GM21786 (cell line): ENCODE results near the gene B3GALT2.

Experiments used
- ATAC-seq: cut with Tn5 transposase; IDR thresholded peaks from one replicate; pipeline ENCODE4 v1.9.1; 2021; ENCODE audit not compliant: unreplicated experiment

The B3GALT2 gene

DNA sequence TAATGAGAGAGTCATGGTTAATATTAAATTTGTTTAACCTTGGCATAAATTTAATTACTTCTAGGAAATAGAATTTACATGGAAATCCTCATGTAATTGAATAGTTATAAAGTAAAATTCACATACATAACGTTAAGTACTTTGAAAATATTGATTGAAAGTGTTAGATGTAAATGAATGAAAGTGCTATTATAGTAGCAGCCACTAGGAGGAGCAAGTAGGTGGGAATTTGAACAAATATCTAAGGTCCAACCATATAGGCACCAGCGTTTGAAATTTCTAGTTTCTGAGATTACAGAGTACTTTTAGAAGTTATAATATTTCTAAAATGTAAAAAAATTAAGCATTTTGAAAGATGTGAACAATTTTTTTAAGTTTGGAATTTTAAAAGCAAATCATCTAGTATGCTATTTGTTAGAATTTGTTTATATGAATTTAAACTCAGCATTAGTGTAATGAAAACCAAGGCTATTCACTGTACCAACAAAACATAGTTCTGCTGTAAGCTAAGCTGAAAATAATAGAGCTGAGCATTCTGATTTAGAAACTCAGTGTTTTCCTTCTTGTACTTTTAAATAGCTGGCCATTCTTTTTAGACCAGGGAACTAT, 3.3 kb downstream of the B3GALT2 start:
- peak; percentile 69 for ATAC-seq

DNA sequence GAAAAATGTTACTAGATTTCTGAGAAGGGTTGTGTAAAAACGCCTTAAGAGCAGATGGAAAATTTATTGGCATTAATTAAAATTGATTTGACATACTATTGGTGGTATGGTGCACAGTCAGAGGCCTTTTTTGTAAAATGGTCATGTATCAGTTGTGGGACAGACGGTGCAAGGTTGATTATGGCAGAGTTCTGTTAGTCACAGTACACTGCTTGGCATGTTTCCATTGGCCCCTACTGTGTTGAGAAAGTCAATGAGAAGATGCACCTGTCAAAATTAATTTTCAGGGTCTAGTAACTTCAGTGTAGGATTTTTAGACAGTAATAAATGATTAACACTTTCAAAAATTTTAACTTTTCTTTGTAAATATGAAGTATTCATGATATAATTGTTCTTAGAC, 4.4 kb downstream of the B3GALT2 start:
- no peak for ATAC-seq

DNA sequence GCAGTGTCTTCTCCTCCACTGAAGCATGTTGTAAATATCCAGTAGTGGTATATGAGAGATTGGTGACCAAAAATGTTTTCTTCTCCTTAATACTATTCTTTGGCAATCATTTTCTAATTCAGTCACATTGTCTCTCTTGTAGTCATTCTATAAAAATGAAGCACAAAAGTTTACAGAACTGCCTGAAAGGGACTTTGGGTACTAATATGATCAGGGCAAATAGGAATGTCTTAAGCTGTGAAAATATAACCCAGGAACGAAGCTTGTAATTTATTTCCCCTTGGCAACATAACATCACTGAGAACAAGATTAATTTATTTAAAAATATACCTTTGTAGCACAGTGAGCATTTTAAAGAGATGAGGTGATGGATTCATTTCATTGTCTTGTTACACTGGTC, 4.9 kb downstream of the B3GALT2 start:
- no peak for ATAC-seq

DNA sequence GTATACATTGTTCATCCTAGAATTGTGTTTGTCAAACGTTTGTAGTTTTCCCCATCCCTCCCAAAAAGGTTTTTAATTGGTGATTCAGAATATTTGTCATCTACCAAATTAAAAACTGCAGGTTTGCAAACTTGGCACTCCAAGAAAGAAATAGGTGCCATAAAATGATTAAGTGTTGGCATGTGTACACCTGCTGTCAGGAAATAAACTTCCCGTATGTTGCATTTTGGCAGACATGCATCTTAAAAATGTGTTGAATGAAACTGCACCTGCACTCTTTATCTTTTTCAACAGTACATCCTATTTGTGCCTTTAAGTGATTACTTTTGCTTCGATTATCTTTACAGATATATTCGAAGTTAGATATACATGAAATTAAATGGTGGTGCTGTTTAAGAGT, 7.3 kb downstream of the B3GALT2 start:
- ATAC-seq = no peak

DNA sequence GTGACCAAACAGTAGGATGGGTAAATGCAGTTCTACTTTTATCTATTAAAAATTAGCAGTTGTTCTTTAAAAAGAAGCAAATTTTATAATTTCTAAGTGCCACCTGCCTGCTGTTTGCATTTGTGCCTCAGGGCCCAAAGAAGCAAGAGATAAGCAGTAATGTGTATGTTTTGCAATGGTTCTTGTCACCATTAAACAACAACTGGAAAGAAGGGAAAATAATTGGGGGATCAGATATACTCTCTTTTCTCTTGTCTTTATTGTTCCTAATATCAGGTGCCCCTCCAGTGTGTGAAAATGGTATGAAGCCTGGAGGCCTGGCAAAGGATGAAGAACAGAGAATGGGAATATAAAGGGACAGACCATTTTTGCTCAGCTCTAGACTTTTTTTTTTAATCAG, 9.6 kb downstream of the B3GALT2 start:
- no peak for ATAC-seq

DNA sequence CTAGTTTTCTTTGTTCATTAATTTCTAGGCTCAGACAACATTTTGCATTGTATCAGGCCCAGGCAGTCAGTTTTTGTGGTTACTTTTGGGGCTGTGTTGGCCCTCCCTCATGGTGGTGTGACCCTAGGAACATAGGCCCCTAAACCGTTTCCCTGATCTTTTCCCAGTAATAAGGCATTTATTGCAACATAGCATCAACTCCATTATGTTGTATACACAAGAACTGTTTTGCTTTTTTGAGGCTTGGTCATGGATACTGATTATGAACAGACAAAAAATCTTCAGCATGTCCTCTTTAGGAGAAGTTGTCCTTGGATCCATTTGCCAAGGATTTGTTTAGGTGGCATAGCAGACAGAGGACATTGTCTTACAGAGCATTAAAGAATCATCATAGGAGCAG, 10.3 kb downstream of the B3GALT2 start:
- no peak for ATAC-seq

DNA sequence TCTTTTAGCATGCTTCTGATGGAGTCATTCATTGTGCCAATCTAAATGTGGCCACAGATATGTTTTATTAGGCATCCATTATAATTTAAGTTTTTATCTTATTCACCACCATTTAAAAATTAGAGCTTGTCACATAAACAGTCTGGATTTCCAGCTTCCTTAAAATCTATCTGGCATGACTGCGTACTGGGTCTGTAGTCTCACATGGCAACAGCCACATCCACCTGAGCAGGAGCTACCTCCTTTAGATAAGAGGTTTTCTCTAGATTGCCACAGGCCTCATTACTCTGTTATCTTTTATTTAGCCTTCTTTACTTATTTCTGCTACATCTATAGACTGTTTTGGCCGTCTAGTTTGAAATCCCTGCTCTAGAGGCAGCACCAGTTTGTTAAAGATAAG, 29.1 kb downstream of the B3GALT2 start:
- no peak for ATAC-seq

DNA sequence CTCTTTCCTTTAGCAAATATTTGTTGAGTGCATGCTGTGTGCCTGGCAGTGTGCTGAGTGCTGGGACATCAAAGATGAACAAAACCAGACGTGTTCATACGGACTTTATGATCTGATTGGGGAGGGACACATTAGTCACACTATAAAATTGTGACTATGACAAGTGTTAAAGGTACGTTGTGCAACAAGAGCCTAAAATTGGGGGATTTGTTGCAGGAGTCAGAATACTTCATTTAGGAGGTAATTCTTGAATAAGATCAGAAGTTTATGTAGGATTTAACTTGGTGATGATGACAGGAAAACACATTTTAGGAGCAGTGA, 29.6 kb downstream of the B3GALT2 start:
- ATAC-seq = no peak

DNA sequence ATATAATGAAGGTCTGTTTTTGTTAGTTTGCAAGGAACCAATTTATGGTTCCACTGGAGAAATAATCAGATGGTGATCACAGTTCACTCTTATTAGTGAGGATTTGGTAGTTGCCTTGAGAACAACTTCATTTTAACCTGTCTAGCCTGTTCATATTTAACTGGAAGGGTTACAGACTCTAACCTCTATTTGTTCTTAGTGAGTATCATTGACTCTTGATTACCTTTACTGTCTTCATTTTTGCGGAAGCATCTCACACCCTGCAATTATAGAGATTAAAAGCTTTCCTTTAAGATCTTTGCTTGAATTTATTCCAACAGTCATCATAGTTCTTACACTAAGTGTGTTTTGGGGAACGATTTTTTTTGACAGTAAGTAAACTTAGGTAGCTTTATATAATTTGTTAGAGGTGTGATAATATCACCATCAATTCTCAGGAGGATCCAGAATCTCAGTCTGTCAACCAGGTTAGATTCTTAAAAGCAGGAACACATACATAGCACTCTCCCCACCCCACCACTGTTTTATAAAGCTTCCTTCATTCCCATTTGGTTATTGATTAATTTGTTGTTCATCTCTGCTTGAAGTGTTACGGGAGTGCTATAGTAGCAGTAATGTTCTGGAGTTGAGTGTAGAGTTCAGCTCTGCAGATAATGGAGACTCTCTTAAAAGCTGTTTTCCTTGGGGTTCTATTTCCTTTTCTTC, 30.1 kb downstream of the B3GALT2 start:
- ATAC-seq = no peak

DNA sequence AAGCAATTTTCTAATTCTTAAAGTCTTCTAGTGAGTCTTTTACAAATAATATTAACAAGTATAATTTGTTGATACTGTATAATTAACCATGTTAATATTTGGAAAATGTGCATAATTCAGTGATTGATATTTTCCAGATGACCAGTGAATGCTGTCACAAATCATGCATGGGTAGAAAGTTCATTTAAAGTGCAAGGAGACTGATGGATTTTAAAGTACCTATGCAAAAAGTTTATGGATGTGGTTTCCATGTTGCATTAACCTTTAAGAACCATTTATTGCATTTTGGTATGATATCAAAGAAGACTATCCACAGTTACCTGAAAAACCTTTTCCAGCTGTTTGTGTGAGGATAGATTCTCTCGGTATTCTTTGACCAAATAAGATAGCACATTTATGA, 41.4 kb downstream of the B3GALT2 start:
- ATAC-seq = no peak

DNA sequence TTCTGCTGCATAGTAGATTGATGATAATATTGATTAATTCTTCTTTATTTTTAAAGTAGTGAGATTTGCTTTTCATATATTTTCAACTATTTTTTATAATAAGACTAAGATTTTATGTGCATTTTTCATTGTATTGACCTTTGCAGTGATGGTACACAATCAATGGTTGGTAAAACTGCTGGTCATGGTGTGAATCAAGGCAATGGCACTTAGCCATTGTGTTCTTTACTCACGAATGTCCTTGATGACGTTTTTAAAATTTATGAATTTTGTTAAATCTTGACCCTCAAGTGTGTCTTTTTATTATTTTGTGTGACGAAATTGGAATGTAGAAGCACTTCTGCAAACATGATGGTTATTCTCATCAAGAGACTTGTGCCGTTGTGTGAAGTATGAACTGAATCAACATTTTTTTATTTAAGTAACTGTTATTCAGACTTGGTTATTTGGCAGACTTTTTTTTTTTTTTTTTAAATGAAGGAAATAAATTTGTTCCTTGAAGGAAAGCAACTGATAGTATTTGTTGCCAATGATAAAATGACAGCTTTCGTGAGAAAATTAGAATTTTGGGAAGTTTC, 42.0 kb downstream of the B3GALT2 start:
- ATAC-seq = no peak

DNA sequence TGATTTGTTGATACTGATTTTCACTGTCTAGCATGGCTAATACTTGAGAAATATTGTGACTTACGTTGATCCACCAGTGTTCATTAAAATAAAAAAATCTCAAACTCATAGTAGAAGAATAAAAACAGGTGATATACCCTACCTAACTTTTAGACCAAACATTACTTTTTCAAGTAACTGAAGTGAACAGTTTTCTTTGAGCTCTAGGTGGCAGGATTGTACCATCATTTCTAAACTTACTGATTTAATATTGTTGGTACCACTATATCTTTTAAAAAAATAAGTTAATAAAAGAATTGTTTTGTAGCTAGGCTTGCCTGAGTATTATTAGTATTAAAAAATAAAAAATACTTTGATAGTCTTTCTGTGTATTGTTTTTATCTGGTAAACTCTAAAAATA, 43.1 kb downstream of the B3GALT2 start:
- ATAC-seq = no peak

DNA sequence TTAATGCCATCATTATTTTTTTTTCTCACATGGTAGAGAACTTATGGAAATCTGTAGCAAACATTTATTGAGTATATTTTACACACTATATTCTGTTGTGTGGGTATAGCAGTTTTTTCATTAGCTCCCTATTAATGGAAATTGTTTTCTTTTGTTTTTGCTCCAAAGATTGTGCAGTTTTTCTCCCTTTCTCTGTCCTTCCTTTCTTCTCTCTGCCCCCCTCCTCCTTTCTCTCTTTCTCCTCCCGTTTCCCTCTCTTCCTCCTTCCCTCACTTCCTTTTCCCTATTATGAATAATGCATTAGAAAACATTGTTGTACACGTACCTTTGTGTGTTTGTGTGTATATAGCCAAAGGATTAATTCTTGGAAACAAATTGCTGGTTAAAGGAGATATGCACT, 44.0 kb downstream of the B3GALT2 start:
- no peak for ATAC-seq

DNA sequence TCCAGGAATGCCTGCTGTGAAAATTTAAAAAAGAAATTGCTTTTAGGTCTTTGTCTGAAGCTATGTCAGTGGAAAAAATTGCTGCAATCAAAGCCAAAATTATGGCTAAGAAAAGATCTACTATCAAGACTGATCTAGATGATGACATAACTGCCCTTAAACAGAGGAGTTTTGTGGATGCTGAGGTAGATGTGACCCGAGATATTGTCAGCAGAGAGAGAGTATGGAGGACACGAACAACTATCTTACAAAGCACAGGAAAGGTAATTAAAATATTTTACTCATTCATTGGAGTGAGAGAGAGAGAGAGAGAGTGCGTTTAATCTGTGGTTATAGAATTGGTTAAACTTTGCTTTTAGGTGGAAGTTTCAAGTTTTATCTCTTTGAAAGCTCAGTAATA, 44.6 kb downstream of the B3GALT2 start:
- ATAC-seq = no peak

DNA sequence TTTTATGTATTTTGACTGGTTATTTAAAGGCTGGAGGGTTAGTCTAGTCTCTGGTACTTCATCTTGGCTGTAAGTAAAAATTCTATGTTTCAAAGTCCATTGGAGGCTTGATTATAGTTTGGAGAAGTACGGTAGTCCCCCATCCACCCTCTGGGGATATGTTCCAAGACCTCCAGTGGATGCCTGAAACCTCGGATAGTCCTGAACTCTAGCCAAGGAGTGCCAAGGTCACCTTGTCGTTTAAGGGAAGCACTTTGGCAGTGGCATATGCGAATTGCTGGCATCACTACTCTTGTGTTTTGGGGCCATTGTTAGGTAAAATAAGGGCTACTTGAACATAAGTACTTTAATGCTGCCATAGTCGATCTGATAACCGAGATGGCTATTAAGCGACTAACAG, 46.2 kb downstream of the B3GALT2 start:
- no peak for ATAC-seq

DNA sequence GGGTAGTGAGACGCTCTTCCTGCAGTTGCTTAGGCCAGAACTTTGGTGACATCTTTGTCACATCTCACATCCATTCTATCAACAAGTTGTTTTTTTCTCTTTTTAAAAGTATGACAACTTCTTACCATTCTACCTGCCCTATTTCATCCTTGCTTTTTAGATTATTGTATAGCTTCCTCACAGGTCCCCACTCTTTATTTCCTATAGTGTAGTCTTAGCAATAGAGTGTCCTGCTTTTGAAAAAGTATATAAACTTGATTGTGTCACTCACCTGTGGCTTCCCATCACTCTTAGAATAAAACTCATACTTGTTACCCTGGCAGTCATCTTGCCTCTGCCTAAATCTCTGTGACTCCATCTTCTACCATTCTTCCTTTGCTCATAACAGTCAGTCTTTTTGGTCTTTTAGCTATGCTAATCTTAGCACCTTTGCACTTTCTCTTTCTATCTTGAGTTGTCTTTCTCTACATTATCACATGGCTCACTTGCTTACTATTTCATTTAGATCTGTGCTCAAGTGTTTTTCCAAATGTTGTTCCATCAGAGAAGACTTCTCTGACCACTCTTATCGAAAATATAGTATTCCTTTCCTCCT, 55.0 kb downstream of the B3GALT2 start:
- peak; percentile 68 for ATAC-seq
